Colonic mucosa (tissue), 4 donors: ENCODE results near the gene TRIM44. TPM values are rescaled to one million over a fixed set of nuclear protein-coding genes. Genes with fewer than 3 reads are reported as not detected.

Source experiments
- DNase-seq: peaks from one replicate; pipeline ENCODE4 v3.0.0-alpha.2; 2020
- H3K27ac ChIP-seq: fragments of 200-600 bp; one replicate; pipeline ENCODE4 v1.8.0; 2021
- H3K27me3 ChIP-seq: fragments of 200-600 bp; one replicate; pipeline ENCODE4 v1.8.0; 2021
- H3K36me3 ChIP-seq: fragments of 200-600 bp; one replicate; pipeline ENCODE4 v1.8.0; 2021
- H3K4me1 ChIP-seq: fragments of 200-600 bp; one replicate; pipeline ENCODE4 v1.8.0; 2021; ENCODE audit warnings: mild to moderate bottlenecking
- H3K4me3 ChIP-seq: fragments of 200-600 bp; one replicate; pipeline ENCODE4 v1.8.0; 2021
- H3K9ac ChIP-seq, 2 donors: one replicate each; pipeline ENCODE4 v1.7.0; 2013; ENCODE audit warnings: control low read depth in 2 of 2, low read depth in 2 of 2, low read length in 2 of 2
- H3K9me3 ChIP-seq: fragments of 200-600 bp; one replicate; pipeline ENCODE4 v1.8.0; 2021
- CTCF ChIP-seq: fragments of 200-600 bp; IDR thresholded peaks from one replicate; pipeline ENCODE4 v1.8.0; 2022; ENCODE audit warnings: antibody characterized with exemption, mild to moderate bottlenecking
- intact Hi-C: fragments of 100-400 bp; cut with DNase I; formaldehyde crosslinking; loops from one replicate; pipeline ENCODE4 v1.14.1; 2022
- total RNA-seq, 2 donors: library from RNA; stranded (reverse); fragmentation: NEBNext Ultra II Directional in 1 of 2; extraction: Animal tissue kit (Norgen Biotek cat#: 25700) in 1 of 2; gene quantifications; one replicate each; pipeline ENCODE4 v1.2.1, GENCODE V29; 2021
- donor health status: healthy.
- donor health status: DM: no; HTN: no; CAD: no.
- donor health status: DM: no; HTN: no; CAD: no.

The TRIM44 gene
- total RNA-seq, 2 donors from 2014 or later = 38.8 to 47.0 TPM

- Histone ChIP-seq H3K4me3 (no peak overlapping the region), H3K36me3 (no peaks in the 10 kb centered on the region), H3K4me1 (no peaks in the 10 kb centered on the region), H3K27ac (no peak overlapping the region), H3K9me3 (no peaks in the 10 kb centered on the region), H3K9ac (no peak overlapping the region), H3K27me3 (no peaks in the 10 kb centered on the region)
- TF ChIP-seq CTCF = no peak
- no peak for DNase-seq
- intact Hi-C loops = no loop called here
Measured at GRCh38 chr11:35846874-35847273, 184.3 kb downstream of the TRIM44 start.

- intact Hi-C loops = no loop called here
- no peaks in the 10 kb centered on the region for H3K4me1 ChIP-seq
- H3K9ac ChIP-seq = no peak overlapping the region
- no peak for DNase-seq
- no peak overlapping the region for H3K27ac ChIP-seq
- H3K4me3 ChIP-seq = no peak overlapping the region
- H3K36me3 ChIP-seq = no peaks in the 10 kb centered on the region
- no peaks in the 10 kb centered on the region for H3K27me3 ChIP-seq
- H3K9me3 ChIP-seq = no peaks in the 10 kb centered on the region
- no peak for TF ChIP-seq CTCF
Measured at GRCh38 chr11:35847473-35847872, 184.9 kb downstream of the TRIM44 start.

GRCh38 chr11:35848616-35849015, 186.0 kb downstream of the TRIM44 start:
- intact Hi-C loops = no loop called here
- no peaks in the 10 kb centered on the region for H3K4me1 ChIP-seq
- no peaks in the 10 kb centered on the region for H3K36me3 ChIP-seq
- no peak overlapping the region for H3K4me3 ChIP-seq
- TF ChIP-seq CTCF = no peak
- no peak overlapping the region for H3K9ac ChIP-seq
- no peaks in the 10 kb centered on the region for H3K9me3 ChIP-seq
- H3K27me3 ChIP-seq = no peaks in the 10 kb centered on the region
- no peak for DNase-seq
- no peak overlapping the region for H3K27ac ChIP-seq

GRCh38 chr11:35850191-35850590, 187.6 kb downstream of the TRIM44 start:
- intact Hi-C loops = no loop called here
- TF ChIP-seq CTCF = no peak
- no peak overlapping the region for H3K4me3 ChIP-seq
- no peak overlapping the region for H3K27ac ChIP-seq
- H3K27me3 ChIP-seq = no peaks in the 10 kb centered on the region
- H3K36me3 ChIP-seq = no peaks in the 10 kb centered on the region
- H3K9me3 ChIP-seq = no peaks in the 10 kb centered on the region
- DNase-seq = no peak
- no peak overlapping the region for H3K9ac ChIP-seq
- H3K4me1 ChIP-seq = no peaks in the 10 kb centered on the region

GRCh38 chr11:35851342-35851741, 188.8 kb downstream of the TRIM44 start:
- H3K27me3 ChIP-seq = no peaks in the 10 kb centered on the region
- H3K9ac ChIP-seq = no peak overlapping the region
- no peak for DNase-seq
- no peaks in the 10 kb centered on the region for H3K9me3 ChIP-seq
- intact Hi-C loops = no loop called here
- H3K4me3 ChIP-seq = no peak overlapping the region
- no peak overlapping the region for H3K27ac ChIP-seq
- no peaks in the 10 kb centered on the region for H3K36me3 ChIP-seq
- no peaks in the 10 kb centered on the region for H3K4me1 ChIP-seq
- TF ChIP-seq CTCF = no peak

GRCh38 chr11:35852056-35852455, 189.5 kb downstream of the TRIM44 start:
- Histone ChIP-seq H3K9ac (no peak overlapping the region), H3K36me3 (no peaks in the 10 kb centered on the region), H3K9me3 (no peaks in the 10 kb centered on the region), H3K27me3 (no peaks in the 10 kb centered on the region), H3K4me3 (no peak overlapping the region), H3K4me1 (no peaks in the 10 kb centered on the region), H3K27ac (no peak overlapping the region)
- intact Hi-C loops = no loop called here
- DNase-seq = no peak
- TF ChIP-seq CTCF = no peak
